22Rv1 (cell line): ENCODE measurements around the gene TIGD2.

ENCODE experiments used
- ZFX ChIP-seq: fragments of 450-650 bp; IDR thresholded peaks from 2 replicates; pipeline ENCODE4 v1.6.1; 2017; ENCODE audit warnings: antibody characterized with exemption, borderline replicate concordance
- TF ChIP-seq, protein P1 (sequence below): fragments of 450-650 bp; IDR thresholded peaks from 2 replicates; pipeline ENCODE4 v1.5.1; 2017; ENCODE audit warnings: mild to moderate bottlenecking

DNA sequence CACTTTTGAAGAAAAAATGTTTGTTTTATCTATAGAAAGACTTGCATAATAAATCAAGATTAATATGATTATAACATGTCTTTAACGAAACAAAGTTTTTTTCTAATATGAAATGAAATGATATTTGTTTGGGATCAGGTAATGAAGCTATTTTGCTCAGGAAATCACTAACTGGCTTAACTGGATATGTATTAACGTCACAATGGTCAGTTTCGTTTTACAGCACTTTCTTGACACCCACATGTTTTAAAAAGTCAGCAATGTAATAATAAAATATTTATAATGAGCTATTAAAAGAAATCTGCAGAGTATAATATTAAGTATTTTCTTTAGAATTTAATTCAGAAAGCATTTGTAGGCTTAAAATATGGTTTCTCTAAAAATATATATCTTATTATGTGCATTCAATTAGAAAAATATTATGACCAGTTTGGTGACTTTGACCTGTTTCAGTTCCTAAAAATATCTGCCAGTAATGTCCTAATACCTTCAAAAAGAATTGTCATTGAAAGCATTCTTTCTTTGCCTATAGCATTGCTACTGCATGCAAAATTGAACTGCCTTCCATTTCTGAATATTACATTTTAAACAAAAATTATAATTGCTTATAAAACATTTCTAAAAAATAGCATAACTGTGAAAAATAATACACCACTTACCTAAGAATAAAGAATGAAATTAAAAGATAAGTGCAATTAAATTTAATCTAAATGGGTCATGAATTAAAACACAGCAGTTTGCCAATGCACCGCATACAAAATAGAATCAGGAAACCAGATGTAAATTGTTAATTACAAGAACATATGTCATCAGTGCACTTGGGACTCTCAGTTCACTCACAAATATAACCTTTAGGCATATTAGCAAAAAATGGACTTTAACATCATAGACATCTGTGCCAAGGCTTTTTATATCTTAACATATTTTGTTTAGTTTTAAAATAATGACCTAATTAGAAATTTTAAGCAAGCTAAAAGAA is 31.6 kb downstream of the TIGD2 start:
- TF ChIP-seq, protein P1, sequence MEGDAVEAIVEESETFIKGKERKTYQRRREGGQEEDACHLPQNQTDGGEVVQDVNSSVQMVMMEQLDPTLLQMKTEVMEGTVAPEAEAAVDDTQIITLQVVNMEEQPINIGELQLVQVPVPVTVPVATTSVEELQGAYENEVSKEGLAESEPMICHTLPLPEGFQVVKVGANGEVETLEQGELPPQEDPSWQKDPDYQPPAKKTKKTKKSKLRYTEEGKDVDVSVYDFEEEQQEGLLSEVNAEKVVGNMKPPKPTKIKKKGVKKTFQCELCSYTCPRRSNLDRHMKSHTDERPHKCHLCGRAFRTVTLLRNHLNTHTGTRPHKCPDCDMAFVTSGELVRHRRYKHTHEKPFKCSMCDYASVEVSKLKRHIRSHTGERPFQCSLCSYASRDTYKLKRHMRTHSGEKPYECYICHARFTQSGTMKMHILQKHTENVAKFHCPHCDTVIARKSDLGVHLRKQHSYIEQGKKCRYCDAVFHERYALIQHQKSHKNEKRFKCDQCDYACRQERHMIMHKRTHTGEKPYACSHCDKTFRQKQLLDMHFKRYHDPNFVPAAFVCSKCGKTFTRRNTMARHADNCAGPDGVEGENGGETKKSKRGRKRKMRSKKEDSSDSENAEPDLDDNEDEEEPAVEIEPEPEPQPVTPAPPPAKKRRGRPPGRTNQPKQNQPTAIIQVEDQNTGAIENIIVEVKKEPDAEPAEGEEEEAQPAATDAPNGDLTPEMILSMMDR = no peak
- TF ChIP-seq ZFX = no peak
